Activated CD8-positive, alpha-beta T cell treated with anti-CD3 and anti-CD28 coated beads for 36 hours (primary cell): ENCODE data around the gene SS18. TPM values are rescaled to one million over a fixed set of nuclear protein-coding genes. Genes with fewer than 3 reads are reported as not detected.
"Not testable (repeated sequence)": the region's sequence is repeated elsewhere in the genome, so short reads cannot be mapped to it uniquely, and the experiment has no call there.

Experiments
- ATAC-seq: fragments of 200-7000 bp; cut with Tn5 transposase; one replicate; pipeline ENCODE4 v1.10.0; 2021; ENCODE audit warnings: mild to moderate bottlenecking, moderate library complexity
- CTCF ChIA-PET: fragments of 350-600 bp; sonication (Branson Sonifier 250); formaldehyde crosslinking; loops from one replicate; lab custom pipeline; 2021; ENCODE audit warnings: antibody characterized with exemption; lab: Charles Lee
- POLR2A ChIA-PET: fragments of 350-600 bp; sonication (Branson Sonifier 250); formaldehyde crosslinking; loops from one replicate; lab custom pipeline; 2021; ENCODE audit warnings: antibody characterized with exemption; lab: Charles Lee
- DNase-seq: peaks from one replicate; pipeline ENCODE4 v3.0.0-alpha.2; 2020
- H3K27ac Mint-ChIP-seq: one replicate; pipeline ENCODE4 v1.8.0; 2021; ENCODE audit warnings: mild to moderate bottlenecking, mixed read lengths
- H3K27me3 Mint-ChIP-seq: one replicate; pipeline ENCODE4 v1.8.0; 2021; ENCODE audit warnings: mixed read lengths
- H3K36me3 Mint-ChIP-seq: one replicate; pipeline ENCODE4 v1.8.0; 2021; ENCODE audit warnings: low read depth, mixed read lengths
- H3K4me1 Mint-ChIP-seq: one replicate; pipeline ENCODE4 v1.8.0; 2021; ENCODE audit warnings: low read depth, mixed read lengths
- H3K4me3 Mint-ChIP-seq: one replicate; pipeline ENCODE4 v1.8.0; 2021; ENCODE audit warnings: mild to moderate bottlenecking, moderate library complexity, mixed read lengths
- H3K9me3 Mint-ChIP-seq: one replicate; pipeline ENCODE4 v1.8.0; 2021; ENCODE audit warnings: mixed read lengths
- intact Hi-C: fragments of 100-400 bp; cut with micrococcal nuclease; formaldehyde crosslinking; loops from one replicate; pipeline ENCODE4 v1.10.0; 2022
- total RNA-seq, 2 experiments: library from RNA; stranded (reverse); gene quantifications; one replicate each; pipeline ENCODE4 v1.2.3, GENCODE V29; 2021
- TF ChIP-seq, protein P1 (sequence below): fragments of 200-600 bp; IDR thresholded peaks from one replicate; pipeline ENCODE4 v1.8.0; 2022; ENCODE audit warnings: antibody characterized with exemption, mild to moderate bottlenecking

The SS18 gene
- total RNA-seq, 2 experiments from 2014 or later: 37.4 to 38.2 TPM

DNA sequence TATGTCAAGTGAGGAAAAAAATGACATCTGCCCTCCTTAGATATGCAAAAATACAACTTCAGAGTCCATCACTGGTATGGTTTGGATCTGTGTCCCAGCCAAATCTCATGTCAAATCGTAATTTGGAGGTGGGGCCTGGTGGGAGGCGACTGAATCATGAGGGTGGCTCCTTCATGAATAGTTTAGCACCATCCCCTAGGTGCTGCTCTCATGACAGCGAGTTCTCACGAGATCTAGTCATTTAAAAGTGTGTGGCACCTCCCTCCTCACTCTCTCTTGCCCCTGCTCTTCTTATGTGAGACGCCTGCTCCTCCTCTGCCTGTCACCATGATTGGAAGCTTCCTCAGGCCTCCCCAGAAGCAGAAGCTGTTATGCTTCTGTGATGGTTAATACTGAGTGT lies 37.4 kb upstream of the SS18 start:
- Mint-ChIP-seq H3K27ac (no peak overlapping the region), H3K36me3 (no peaks in the 10 kb centered on the region), H3K27me3 (no peaks in the 10 kb centered on the region), H3K4me3 (no peak overlapping the region), H3K4me1 (no peaks in the 10 kb centered on the region), H3K9me3 (peaks cover 2% of the 10 kb centered on the region)
- POLR2A ChIA-PET: no interaction called here
- DNase-seq: no peak
- no peak for ATAC-seq
- TF ChIP-seq, protein P1, sequence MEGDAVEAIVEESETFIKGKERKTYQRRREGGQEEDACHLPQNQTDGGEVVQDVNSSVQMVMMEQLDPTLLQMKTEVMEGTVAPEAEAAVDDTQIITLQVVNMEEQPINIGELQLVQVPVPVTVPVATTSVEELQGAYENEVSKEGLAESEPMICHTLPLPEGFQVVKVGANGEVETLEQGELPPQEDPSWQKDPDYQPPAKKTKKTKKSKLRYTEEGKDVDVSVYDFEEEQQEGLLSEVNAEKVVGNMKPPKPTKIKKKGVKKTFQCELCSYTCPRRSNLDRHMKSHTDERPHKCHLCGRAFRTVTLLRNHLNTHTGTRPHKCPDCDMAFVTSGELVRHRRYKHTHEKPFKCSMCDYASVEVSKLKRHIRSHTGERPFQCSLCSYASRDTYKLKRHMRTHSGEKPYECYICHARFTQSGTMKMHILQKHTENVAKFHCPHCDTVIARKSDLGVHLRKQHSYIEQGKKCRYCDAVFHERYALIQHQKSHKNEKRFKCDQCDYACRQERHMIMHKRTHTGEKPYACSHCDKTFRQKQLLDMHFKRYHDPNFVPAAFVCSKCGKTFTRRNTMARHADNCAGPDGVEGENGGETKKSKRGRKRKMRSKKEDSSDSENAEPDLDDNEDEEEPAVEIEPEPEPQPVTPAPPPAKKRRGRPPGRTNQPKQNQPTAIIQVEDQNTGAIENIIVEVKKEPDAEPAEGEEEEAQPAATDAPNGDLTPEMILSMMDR: no peak
- CTCF ChIA-PET: no interaction called here
- intact Hi-C loops: no loop called here

DNA sequence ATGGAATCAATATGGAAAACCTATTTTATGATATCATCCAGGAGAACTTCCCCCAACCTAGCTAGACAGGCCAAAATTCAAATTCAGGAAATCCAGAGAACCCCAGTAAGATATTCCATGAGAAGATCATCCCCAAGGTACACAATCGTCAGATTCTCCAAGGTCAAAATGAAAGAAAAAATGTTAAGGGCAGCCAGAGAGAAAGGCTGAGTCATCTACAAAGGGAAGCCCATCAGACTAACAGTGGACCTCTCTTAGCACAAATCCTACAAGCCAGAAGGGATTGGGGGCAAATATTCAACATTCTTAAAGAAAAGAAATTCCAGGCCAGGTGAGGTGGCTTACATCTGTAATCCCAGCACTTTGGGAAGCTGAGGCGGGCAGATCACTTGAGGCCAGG lies 31.6 kb upstream of the SS18 start:
- intact Hi-C loops, POLR2A ChIA-PET: not testable (repeated sequence)

DNA sequence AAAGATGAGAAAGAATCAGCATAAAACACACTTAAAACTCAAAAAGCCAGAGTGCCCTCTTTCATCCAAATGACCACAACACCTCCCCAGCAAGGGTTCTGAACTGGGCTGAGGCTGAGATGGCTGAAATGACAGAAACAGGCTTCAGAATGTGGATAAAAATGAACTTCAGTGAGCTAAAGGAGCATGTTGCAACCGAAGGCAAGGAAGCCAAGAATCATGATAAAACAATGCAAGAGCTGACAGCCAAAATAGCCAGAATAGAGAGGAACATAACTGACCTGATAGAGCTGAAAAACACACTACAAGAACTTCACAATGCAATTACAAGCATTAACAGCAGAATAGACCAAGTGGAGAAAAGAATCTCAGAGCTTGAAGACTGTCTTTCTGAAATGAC lies 31.1 kb upstream of the SS18 start:
- ChIA-PET CTCF (no interaction called here), POLR2A (interaction anchor here (0.6 kb wide), 1 partner anchor 249 kb away, joined by 3 read pairs; no protein-coding TSS in a partner anchor)
- H3K4me1 Mint-ChIP-seq: peaks cover 3% of the 10 kb centered on the region
- H3K27ac Mint-ChIP-seq: no peak overlapping the region
- intact Hi-C loops: no loop called here
- no peak overlapping the region for H3K4me3 Mint-ChIP-seq
- TF ChIP-seq, protein P1: no peak
- ATAC-seq (no peak), DNase-seq (no peak)
- H3K27me3 Mint-ChIP-seq: no peaks in the 10 kb centered on the region
- H3K36me3 Mint-ChIP-seq: no peaks in the 10 kb centered on the region
- H3K9me3 Mint-ChIP-seq: peaks cover 2% of the 10 kb centered on the region

More for the DNA sequence above, 31.6 kb upstream of the SS18 start:
- H3K4me3 Mint-ChIP-seq, ATAC-seq, DNase-seq, H3K27ac Mint-ChIP-seq, H3K4me1 Mint-ChIP-seq, H3K36me3 Mint-ChIP-seq, H3K9me3 Mint-ChIP-seq, H3K27me3 Mint-ChIP-seq, CTCF ChIA-PET: not testable (repeated sequence)

DNA sequence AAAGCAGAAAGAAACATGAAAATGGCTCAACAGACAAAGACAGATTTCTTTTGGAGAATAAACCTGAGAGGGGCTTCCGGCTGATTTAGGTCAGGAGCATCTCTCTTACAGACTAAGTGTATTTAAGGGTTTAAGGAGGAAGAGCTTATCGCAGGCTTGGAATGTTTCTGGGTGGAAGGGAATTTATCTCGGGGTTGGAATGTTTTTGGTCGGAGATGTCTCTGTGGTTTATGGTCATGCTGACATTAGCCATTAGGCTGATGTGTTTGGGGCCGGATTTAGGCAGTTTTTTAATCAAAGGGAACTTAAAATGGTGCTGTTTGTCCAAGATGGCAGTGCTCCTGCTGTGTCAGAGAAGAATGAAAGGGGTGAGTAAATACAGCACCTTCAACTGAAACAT lies 28.8 kb upstream of the SS18 start:
- Mint-ChIP-seq H3K27me3 (no peaks in the 10 kb centered on the region), H3K4me1 (peaks cover 3% of the 10 kb centered on the region), H3K36me3 (no peaks in the 10 kb centered on the region), H3K4me3 (no peak overlapping the region), H3K9me3 (peaks cover 4% of the 10 kb centered on the region), H3K27ac (no peak overlapping the region)
- ChIA-PET CTCF (interaction anchor here (1.0 to 1.1 kb wide), 2 partner anchors 16 to 19 kb away, joined by 3 to 4 read pairs; no protein-coding TSS in a partner anchor), POLR2A (interaction anchor here (1.2 kb wide), 1 partner anchor 27 kb away, joined by 3 read pairs; no protein-coding TSS in a partner anchor)
- intact Hi-C loops: no loop called here
- DNase-seq (no peak), ATAC-seq (no peak)
- TF ChIP-seq, protein P1: no peak

DNA sequence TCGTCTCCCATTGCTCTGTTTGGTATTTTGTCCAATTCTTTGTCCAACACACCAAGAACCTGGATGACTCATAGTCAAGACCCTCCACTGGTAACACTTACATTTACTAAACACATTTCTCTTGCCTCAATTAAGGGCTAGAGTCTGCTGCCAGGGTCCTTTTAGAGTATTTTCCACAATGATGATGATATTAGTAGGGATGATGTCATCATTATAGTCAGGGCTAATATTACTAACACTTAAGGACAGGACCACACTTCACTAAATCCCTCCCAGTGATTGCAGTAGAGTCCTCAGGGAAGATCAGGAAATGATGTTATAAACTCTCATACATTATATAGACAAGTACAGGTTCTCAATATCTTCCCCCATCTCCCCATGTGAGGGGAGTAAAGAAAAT lies 13.6 kb upstream of the SS18 start:
- intact Hi-C loops: no loop called here
- Mint-ChIP-seq H3K4me1 (no peaks in the 10 kb centered on the region), H3K36me3 (no peaks in the 10 kb centered on the region), H3K9me3 (peaks cover 1% of the 10 kb centered on the region), H3K27ac (no peak overlapping the region), H3K4me3 (no peak overlapping the region), H3K27me3 (no peaks in the 10 kb centered on the region)
- TF ChIP-seq, protein P1: no peak
- DNase-seq: no peak
- ChIA-PET CTCF (no interaction called here), POLR2A (no interaction called here)
- no peak for ATAC-seq
